K562 (cell line): ENCODE measurements around the gene RPL18A. TPM values are rescaled to one million over a fixed set of nuclear protein-coding genes. Genes with fewer than 3 reads are reported as not detected.

Experiments used
- BACH1 ChIP-seq: fragments of 200-800 bp; sonication (Bioruptor generic); IDR thresholded peaks from 2 replicates; pipeline ENCODE4 v1.6.1; 2016; ENCODE audit warnings: missing genetic modification characterization, missing compliant biosample characterization
- CBX3 ChIP-seq, 2 experiments: IDR thresholded peaks; 1 replicate in 1 of 2; 2 replicates in 1 of 2; pipeline ENCODE4 v1.6.1; 2012; ENCODE audit warnings: inconsistent platforms in 2 of 2, low read length in 2 of 2, borderline replicate concordance in 1 of 2, control low read depth in 1 of 2
- DMBX1 ChIP-seq: fragments of 250-450 bp; sonication (Bioruptor Pico); IDR thresholded peaks from 2 replicates; pipeline ENCODE4 v1.8.0; 2022; ENCODE audit warnings: inconsistent platforms, mild to moderate bottlenecking, moderate library complexity, borderline replicate concordance
- HCFC1 ChIP-seq: IDR thresholded peaks from 2 replicates; pipeline ENCODE4 v1.6.1; 2012; ENCODE audit warnings: low read depth, low read length, improper control_type of control experiment
- NCOA1 ChIP-seq: fragments of 450-650 bp; IDR thresholded peaks from 2 replicates; pipeline ENCODE4 v1.6.1; 2016; ENCODE audit warnings: low read depth
- XRCC5 ChIP-seq: fragments of 200-400 bp; formaldehyde crosslinking; IDR thresholded peaks from 2 replicates; pipeline ENCODE4 v1.6.1; 2017; ENCODE audit warnings: low read depth, mild to moderate bottlenecking, low read length
- polyA plus RNA-seq, 8 experiments: library from polyadenylated mRNA; depleted of rRNA in 4 of 8; stranded (reverse) in 5 of 8; unstranded in 3 of 8; fragments of >200 nt; fragmentation: Nextera tagmentation in 2 of 8; fragmentation: Illumina TruSeq in 1 of 8; extraction: Ambion mirVana in 2 of 8; extraction: Trizol in 1 of 8; gene quantifications; 2 replicates each; pipeline versions ENCODE4 v1.2.1 to v1.2.3, GENCODE V29; 2011 to 2014; ENCODE audit warnings: inconsistent platforms in 1 of 8, missing spikeins in 1 of 8
- total RNA-seq, 7 experiments: library from RNA; depleted of rRNA in 6 of 7; stranded (reverse); fragments of >200 nt in 6 of 7; fragmentation: Illumina TruSeq in 2 of 7; extraction: Trizol in 2 of 7; gene quantifications; 2 replicates each; pipeline versions ENCODE4 v1.2.1 to v1.2.3, GENCODE V29; 2011 to 2021; ENCODE audit warnings: low replicate concordance in 1 of 7
- TF ChIP-seq, protein P1 (sequence below): sonication (generic); formaldehyde crosslinking; IDR thresholded peaks from 2 replicates; pipeline ENCODE4 v1.5.0; 2020; ENCODE audit warnings: missing genetic modification reagents
- TF ChIP-seq, protein P2 (sequence below): fragments of 450-650 bp; conservative IDR thresholded peaks from 2 replicates; pipeline ENCODE4 v1.6.1; 2016; ENCODE audit warnings: missing genetic modification characterization, low read depth, mild to moderate bottlenecking, missing compliant biosample characterization, moderate library complexity
- TF ChIP-seq, protein P3 (sequence below), 2 experiments: fragments of 450-650 bp; IDR thresholded peaks; 2 replicates each; pipeline ENCODE4 v1.6.1; 2018; ENCODE audit warnings: mild to moderate bottlenecking in 2 of 2, low read depth in 1 of 2; ENCODE audit not compliant: partially characterized antibody in 2 of 2
- TF ChIP-seq, protein P4 (sequence below): sonication (generic); formaldehyde crosslinking; IDR thresholded peaks from 2 replicates; pipeline ENCODE4 v1.8.0; 2022; ENCODE audit warnings: mild to moderate bottlenecking, missing genetic modification reagents
- TF ChIP-seq, protein P5 (sequence below): fragments of 200-400 bp; formaldehyde crosslinking; IDR thresholded peaks from 2 replicates; pipeline ENCODE4 v1.6.1; 2017; ENCODE audit warnings: mild to moderate bottlenecking, low read depth, low read length, moderate library complexity

The RPL18A gene
- total and polyA plus RNA-seq, 9 of the 15 experiments (the other 6 are each of a cell fraction or from before 2014, with no cell fraction given): 626 to 2,882 (median 1,895) TPM

DNA sequence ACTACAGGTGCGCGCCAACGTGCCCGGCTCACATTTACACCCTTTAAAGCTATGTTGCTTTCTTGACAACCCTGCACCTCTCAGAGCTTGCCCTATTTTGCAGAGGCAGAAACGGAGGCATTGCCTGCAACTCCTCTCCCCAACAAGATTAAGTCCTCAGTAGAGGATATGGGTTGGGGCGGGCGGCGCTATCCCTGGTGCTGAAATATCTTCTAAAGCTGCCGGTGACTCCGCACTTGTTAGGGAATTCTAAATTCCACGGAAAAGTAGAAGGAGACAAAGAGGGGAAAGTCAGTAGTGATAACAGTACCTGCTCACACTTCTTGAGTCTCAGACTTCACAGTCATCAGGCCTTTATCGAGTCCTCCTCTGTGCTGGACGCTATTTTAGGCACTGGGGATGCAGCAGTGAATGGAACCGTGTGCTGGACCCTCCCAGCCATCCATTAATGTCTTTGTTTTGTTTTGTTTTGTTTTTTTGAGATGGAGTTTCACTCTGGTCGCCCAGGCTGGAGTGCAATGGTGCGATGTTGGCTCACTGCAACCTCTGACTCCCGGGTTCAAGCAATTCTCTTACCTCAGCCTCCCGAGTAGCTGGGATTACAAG, 30.0 kb downstream of the RPL18A start (continued):
- TF ChIP-seq XRCC5 (peak; percentile 66; the same call in 1 of the 2 replicates), DMBX1 (peak; percentile 82; the same call in 1 of the 2 replicates), BACH1 (tag) (peak; percentile 48; the same call in 1 of the 2 replicates), CBX3 (IDR thresholded peaks at IDR 0.05; ENCODE audit: borderline replicate concordance in 1 of 2, low read length in 2 of 2) (0 out of 3 replicates have a peak, but pooled peaks of 1 of the 2 experiments have one; percentile 26), HCFC1 (0 out of 2 replicates have a peak, but pooled peaks have one; percentile 28), NCOA1 (peak; percentile 73; the same call in 1 of the 2 replicates)
- TF ChIP-seq, protein P1, sequence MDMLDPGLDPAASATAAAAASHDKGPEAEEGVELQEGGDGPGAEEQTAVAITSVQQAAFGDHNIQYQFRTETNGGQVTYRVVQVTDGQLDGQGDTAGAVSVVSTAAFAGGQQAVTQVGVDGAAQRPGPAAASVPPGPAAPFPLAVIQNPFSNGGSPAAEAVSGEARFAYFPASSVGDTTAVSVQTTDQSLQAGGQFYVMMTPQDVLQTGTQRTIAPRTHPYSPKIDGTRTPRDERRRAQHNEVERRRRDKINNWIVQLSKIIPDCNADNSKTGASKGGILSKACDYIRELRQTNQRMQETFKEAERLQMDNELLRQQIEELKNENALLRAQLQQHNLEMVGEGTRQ: peak; percentile 10; the same call in 1 of the 2 replicates
- TF ChIP-seq, protein P2, sequence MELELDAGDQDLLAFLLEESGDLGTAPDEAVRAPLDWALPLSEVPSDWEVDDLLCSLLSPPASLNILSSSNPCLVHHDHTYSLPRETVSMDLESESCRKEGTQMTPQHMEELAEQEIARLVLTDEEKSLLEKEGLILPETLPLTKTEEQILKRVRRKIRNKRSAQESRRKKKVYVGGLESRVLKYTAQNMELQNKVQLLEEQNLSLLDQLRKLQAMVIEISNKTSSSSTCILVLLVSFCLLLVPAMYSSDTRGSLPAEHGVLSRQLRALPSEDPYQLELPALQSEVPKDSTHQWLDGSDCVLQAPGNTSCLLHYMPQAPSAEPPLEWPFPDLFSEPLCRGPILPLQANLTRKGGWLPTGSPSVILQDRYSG (tag): peak; percentile 83
- TF ChIP-seq, protein P3, sequence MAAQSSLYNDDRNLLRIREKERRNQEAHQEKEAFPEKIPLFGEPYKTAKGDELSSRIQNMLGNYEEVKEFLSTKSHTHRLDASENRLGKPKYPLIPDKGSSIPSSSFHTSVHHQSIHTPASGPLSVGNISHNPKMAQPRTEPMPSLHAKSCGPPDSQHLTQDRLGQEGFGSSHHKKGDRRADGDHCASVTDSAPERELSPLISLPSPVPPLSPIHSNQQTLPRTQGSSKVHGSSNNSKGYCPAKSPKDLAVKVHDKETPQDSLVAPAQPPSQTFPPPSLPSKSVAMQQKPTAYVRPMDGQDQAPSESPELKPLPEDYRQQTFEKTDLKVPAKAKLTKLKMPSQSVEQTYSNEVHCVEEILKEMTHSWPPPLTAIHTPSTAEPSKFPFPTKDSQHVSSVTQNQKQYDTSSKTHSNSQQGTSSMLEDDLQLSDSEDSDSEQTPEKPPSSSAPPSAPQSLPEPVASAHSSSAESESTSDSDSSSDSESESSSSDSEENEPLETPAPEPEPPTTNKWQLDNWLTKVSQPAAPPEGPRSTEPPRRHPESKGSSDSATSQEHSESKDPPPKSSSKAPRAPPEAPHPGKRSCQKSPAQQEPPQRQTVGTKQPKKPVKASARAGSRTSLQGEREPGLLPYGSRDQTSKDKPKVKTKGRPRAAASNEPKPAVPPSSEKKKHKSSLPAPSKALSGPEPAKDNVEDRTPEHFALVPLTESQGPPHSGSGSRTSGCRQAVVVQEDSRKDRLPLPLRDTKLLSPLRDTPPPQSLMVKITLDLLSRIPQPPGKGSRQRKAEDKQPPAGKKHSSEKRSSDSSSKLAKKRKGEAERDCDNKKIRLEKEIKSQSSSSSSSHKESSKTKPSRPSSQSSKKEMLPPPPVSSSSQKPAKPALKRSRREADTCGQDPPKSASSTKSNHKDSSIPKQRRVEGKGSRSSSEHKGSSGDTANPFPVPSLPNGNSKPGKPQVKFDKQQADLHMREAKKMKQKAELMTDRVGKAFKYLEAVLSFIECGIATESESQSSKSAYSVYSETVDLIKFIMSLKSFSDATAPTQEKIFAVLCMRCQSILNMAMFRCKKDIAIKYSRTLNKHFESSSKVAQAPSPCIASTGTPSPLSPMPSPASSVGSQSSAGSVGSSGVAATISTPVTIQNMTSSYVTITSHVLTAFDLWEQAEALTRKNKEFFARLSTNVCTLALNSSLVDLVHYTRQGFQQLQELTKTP (IDR thresholded peaks at IDR 0.05; ENCODE audit: low read depth in 1 of 2, partially characterized antibody in 2 of 2): peak in 1 of 2 experiments; percentile 91
- TF ChIP-seq, protein P4, sequence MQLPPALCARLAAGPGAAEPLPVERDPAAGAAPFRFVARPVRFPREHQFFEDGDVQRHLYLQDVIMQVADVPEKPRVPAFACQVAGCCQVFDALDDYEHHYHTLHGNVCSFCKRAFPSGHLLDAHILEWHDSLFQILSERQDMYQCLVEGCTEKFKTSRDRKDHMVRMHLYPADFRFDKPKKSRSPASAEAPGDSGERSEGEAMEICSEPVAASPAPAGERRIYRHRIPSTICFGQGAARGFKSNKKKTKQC: peak; percentile 92
- TF ChIP-seq, protein P5, sequence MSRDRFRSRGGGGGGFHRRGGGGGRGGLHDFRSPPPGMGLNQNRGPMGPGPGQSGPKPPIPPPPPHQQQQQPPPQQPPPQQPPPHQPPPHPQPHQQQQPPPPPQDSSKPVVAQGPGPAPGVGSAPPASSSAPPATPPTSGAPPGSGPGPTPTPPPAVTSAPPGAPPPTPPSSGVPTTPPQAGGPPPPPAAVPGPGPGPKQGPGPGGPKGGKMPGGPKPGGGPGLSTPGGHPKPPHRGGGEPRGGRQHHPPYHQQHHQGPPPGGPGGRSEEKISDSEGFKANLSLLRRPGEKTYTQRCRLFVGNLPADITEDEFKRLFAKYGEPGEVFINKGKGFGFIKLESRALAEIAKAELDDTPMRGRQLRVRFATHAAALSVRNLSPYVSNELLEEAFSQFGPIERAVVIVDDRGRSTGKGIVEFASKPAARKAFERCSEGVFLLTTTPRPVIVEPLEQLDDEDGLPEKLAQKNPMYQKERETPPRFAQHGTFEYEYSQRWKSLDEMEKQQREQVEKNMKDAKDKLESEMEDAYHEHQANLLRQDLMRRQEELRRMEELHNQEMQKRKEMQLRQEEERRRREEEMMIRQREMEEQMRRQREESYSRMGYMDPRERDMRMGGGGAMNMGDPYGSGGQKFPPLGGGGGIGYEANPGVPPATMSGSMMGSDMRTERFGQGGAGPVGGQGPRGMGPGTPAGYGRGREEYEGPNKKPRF: no peak
